ENCODE measurements around the gene SOX14. TPM values are rescaled to one million over a fixed set of nuclear protein-coding genes. Genes with fewer than 3 reads are reported as not detected.

The SOX14 gene
- total and polyA plus RNA-seq, 2 experiments from 2014 or later: 0.39 TPM; not detected in 1

GRCh38 chr3:137815251-137815650, 51.1 kb downstream of the SOX14 start (continued):
- TF ChIP-seq ZNF462 (CRISPR knock-in tag; IDR thresholded peaks at IDR 0.05) (no peak), STAT1 (IDR thresholded peaks at IDR 0.05; ENCODE audit: unreplicated experiment) (no peak)
- TF ChIP-seq, protein P1, sequence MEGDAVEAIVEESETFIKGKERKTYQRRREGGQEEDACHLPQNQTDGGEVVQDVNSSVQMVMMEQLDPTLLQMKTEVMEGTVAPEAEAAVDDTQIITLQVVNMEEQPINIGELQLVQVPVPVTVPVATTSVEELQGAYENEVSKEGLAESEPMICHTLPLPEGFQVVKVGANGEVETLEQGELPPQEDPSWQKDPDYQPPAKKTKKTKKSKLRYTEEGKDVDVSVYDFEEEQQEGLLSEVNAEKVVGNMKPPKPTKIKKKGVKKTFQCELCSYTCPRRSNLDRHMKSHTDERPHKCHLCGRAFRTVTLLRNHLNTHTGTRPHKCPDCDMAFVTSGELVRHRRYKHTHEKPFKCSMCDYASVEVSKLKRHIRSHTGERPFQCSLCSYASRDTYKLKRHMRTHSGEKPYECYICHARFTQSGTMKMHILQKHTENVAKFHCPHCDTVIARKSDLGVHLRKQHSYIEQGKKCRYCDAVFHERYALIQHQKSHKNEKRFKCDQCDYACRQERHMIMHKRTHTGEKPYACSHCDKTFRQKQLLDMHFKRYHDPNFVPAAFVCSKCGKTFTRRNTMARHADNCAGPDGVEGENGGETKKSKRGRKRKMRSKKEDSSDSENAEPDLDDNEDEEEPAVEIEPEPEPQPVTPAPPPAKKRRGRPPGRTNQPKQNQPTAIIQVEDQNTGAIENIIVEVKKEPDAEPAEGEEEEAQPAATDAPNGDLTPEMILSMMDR (conservative IDR thresholded peaks at IDR 0.05; ENCODE audit: low read depth in 2 of 2): no peak

Other genes starting within 250 kb of the SOX14 start
- gene CLDN18, start 245.8 kb downstream of the SOX14 start, total RNA-seq (2014; rRNA removed; shearing (Covaris generic)): not detected in 2 replicates
- gene CLDN18, start 245.8 kb downstream of the SOX14 start, polyA plus RNA-seq (2016; fragmentation: Nextera tagmentation; extraction: Ambion mirVana): 0.19 TPM in 1 of 2 replicates, not detected in the other

Measured in GM23338 (cell line).